Activated CD8-positive, alpha-beta memory T cell treated with anti-CD3 and anti-CD28 coated beads for 1 hour (primary cell): Measurements from ENCODE around the gene SELENOH.

Source experiments
- DNase-seq, 2 donors: peaks; one replicate each; pipeline ENCODE4 v3.0.0-alpha.2; 2020; ENCODE audit warnings: low read depth in 1 of 2; ENCODE audit errors: extremely low read depth in 1 of 2

The SELENOH gene

DNA sequence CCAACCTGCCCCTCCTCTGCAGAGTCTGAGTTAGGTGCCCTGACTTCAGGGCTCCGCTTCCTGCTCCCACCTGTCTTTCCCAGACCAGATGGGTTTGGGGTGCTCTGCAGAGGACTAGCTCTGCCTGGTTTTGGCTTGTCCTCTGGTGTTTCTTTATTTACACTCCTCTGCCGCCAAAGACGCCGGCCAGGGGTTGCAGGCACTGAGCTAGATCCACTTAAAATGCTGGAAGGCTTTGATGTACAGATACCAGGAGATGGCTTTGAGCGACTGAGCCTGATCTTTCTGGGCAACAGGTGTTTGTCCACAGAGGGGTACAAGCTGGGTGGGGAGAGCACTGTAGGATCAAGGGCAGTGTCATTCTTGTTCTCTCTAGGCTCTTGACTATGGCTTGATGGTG, 3.9 kb downstream of the SELENOH start:
- DNase-seq, result no peak

DNA sequence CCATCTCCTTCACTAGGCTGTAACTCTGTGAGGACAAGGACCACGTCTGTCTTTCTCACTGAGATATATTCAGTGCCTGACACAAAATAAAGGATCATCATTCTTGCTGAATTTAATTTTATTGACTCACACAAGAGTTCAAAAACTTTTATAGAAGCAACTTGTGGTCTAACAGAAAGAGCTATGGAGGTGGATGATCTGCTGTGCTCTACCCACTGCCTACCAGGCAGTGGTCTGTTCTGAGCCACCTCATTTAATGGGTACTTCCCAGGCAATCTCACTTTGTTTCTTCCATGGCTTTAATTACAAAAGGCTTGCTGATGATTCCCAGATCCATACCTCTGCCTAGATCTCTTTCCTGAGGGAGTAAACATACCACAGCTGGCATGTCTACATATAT, 5.6 kb downstream of the SELENOH start:
- no peak for DNase-seq

DNA sequence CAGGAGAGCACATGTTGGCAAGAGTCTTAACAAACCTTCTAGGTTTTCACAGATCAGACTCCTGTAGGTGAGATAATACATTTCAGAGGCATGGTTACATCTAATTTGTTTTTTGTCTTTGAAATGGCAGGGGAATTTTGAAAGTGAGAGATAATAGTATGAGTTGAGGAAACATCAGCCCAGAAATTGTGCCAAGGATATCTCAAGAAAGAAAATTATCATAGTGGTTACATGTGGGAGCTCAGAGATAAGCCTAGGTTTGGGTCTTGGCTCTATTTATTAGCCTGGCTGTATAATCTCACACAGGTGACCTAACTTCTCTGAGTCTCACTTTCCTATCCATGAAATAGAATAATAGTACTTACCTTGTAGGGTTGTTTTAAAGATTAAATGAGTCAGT, 9.9 kb downstream of the SELENOH start:
- DNase-seq, result no peak

DNA sequence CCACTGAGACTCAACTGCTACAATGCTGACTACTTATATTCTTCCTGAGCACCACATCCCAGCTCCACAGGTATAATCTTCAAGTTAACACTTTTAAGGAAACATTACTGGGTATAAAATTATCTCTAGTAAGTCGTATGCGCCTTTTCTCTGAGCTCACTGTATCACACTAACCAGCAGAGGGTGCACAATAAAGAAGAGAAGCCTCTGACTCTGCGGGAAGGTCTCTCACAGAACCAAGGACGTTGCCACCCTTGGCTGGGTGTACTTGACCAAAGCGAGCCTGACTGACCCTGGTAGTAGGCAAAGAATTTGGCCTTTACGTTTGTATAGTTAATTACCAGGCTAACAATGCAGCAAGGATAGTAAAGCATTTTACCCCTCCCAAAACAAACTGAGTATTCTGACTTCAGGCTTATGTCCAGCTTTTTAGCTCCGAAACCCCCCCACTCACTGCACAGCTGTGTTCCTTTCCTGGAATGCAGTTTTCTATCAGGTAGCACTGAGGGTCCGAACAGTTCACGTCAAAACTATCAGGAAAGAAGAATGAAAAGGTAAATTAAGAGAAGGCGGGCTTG, 10.5 kb downstream of the SELENOH start, which contains the start of gene BTBD18:
Gene BTBD18 (minus strand): TSS at position 144 of the 578 bp plus-strand sequence. CDS start 631 bp downstream, outside the sequence.
- DNase-seq, result no peak

DNA sequence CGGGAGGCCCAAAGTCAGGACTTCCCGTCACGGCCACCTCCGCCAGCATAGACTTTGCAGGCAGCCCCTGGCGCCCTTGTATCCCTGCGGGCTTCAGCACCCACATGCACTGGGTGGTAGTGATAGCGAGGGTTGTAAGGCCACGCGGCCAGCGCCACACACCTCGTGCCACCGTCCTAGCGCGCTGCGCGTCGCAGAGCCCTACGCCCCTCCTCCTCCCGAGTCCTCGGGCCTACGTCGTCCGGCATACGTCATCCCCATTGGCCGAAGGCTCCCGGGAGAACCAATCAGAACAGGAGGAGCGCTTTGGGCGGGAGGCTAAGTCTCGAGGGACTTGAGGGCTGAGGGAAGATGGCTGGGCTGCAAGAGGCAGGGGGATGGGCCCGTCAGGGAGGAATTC, 11.7 kb downstream of the SELENOH start:
- no peak for DNase-seq

DNA sequence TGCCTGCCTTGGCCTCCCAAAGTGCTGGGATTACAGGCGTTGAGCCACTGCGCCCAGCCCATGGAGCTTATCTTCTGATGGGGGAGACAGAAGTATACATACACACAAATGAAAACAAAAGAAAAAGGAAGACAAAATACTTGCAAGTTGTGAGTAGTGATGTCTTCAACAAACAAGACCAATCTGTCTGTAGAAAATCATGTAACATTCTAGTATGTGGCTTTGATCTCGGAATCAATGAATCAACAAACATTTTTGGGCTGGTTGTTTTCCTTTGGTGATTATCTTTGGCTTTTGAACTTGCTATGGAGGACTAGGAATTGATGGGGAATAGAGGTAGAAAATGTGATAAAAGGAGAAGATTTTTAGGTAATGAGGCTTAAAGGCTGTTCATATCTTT, 16.9 kb downstream of the SELENOH start:
- no peak for DNase-seq

DNA sequence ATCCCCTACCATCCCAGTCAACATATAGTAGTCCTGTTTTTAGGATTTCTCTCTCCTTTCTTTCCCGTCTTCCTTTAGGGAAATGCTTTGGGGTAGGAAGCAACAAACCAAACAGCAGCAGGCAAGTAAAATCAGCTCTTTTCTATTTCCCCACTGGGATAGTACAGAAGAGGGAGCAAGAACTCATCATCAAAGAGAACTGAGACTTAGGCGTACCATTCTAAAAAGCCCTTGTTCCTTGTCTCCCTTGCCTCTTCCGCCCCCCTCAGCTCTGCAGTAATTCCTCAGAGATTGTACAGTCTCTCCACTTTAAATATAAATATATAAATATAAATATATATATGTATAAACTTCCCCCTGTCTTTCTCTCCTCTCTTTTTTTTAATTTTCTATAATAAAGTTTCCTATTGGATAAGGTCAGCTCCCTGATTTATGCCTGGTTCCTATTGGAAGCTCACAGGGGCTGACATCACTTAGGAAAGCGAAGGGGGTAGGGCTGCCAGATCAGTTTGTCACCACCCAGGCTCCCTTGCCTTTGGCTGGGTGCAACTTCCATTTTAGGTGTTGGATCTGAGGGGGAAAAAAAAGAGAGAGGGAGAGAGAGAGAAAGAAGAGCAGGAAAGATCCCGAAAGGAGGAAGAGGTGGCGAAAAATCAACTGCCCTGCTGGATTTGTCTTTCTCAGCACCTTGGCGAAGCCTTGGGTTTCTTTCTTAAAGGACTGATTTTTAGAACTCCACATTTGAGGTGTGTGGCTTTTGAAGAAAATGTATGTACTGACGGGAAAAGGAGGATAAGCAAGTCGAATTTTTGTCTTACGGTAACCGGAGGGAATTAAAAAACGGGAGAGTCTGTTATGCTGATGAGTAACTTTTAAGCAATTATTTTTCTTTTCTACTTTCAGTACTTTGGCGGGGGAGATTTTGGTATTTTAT, 20.3 kb downstream of the SELENOH start, which contains the start of gene CTNND1:
Gene CTNND1 (plus strand): TSS at position 502 of the 934 bp plus-strand sequence. CDS start 29,677 bp downstream, outside the sequence.
- no peak for DNase-seq

DNA sequence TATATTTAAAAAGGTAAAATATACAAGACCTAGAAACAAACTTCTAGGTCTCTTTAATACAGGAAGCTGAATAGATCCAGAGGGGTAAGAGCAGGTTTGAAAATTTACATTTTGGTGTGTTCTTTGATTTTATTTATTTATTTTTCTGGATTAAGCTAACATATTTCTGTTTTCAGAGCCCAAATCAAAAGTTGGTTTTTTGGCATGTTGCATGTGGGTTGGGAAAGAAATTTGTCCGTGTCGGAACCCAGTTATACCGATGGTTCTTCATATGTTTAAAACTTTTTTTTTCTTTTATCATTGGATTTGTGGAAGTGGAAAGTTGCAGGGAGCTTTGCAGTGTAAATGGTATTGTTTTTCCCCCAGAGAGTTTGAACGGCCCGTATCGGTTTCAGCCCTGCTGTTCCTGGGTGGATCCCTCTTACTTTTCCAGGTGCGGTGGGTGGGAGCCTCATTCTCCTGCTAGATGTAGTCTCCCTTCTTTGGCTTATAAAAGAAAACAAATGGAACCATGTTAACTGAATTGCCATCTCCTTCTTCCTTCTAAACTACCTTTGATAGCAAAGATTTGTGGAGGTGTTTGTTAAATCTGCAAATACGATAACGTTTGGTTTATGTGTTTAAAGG, 21.1 kb downstream of the SELENOH start:
- DNase-seq, result no peak

DNA sequence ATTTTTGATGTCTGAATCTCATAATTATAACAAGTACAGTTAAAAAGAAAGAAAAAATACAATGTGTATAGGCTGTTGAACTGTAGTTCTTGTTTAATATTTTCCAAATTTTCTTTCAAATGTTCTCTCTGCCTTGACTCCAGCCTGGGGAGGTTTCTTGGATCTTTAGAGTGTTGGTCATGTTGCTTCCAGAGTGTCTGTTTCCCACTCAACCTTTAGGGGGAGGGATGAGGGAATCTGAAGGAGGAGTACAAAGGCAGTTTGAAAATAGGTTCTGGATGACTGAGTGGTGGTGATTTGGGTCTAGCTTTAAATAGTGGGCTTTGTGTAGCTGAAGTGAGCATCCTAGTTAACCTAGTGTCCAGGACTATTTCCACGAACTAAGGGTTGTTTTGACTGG, 22.3 kb downstream of the SELENOH start:
- no peak for DNase-seq

DNA sequence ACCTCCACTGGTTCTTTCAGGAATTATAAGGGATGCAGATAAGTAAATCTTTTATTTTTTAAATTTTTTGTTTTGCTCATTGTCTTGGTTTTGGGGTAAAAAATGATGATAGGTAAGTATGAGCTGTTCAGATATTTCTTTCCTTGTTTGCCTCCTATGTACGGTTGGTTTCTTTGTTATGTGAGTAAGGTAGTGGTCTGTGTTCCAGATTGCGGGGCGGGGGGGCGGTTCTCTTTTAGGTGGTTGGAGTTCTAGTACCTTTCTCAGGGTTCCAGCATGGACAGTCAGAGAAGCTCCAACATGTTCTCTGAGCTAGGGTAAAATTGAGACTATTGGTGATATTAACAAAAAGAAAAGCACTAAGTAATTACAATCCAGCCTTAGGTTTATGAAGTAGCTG, 22.7 kb downstream of the SELENOH start:
- no peak for DNase-seq

DNA sequence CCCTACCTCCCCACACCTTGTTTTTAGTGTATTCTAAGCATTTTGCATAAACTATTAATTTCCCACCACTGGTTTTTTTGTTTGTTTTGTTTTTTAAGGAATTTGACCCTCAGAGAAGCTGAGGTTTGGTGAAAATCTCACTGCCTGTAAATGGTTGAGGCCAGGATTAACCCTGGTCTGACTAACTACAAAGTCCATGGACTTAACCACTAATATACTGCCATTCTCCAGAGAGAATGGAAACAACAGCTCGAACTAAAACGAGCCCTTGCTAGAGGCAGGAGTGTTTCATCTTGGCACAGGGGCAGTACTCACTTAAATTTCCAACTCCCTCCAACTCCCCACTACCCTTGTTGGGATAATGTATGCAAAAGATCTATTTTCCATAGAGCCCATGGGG, 23.3 kb downstream of the SELENOH start:
- DNase-seq, result no peak

DNA sequence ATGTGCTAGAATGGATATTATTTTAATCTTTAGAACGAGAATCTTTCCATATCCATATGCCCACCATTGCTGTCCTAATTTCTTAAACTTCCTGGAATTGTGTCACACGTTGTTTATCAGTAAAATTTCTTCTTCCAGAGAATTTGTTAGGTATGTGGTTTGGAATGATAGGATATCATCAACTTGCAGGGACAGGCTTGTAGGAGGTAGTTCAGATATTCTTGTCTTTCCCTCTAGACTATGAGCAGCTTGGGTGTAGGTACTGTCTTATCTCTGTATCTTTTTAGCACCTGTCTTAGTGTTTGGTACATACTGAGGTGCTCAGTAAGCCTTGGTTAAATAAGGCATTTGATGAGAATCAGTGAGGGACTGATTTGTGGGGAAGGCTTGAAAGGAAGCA, 23.7 kb downstream of the SELENOH start:
- DNase-seq, result no peak

DNA sequence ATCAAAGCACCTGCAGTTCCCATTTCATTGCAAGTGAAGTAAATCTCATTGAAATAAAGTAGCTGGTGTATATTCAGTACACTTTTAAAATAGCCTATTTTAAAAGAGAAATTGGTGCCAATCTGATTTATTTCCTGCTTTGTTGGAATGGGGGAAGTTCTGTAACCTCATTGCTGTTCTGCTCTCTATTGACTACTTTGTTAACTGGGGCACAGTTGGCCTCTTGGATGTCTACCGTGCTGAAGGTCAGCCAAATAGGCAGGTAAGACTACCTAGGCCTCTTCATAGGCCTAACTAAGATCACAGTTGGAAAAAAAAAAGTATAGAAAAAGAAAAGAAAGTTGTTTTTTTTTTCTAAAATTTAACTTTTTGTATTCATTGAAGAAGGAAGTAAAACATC, 29.5 kb downstream of the SELENOH start:
- DNase-seq, result no peak

DNA sequence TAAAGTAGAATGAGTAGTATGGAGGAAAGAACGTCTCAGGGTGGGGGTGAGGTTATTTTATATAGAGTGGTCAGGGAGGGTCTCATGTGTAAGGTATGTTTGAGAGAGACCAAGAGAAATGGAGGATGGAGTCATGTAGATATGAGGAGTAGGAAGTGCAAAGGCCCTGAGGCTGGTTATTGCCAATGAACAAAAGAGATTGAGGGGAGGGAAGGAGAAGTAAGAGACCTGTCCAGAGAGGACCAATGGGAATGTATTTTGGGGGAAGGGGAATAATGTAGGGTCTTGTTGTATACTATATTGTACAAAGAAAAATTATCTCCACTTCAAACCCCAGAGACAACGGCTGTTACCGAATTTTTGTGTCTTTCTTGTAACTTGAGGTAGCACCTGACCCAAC, 30.1 kb downstream of the SELENOH start:
- DNase-seq, result no peak

DNA sequence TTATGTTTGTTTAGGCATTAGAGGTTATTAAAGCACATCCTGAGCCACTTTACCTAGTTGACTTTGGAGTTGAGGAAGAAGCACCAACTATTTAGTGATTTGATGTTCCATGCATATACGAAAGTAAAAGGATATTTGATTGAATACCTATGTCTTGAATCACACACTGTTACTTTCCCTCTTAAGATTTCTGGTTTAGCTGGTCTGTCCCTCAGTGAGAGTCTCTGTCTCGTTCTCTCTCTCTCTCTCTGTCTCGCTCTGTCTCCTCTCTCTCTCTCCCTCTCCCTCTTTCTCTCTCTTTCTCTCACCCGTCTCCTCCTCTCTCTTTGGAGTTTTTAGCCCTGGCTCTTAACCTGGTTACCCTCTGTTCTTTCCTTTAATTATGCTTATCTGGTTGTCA, 31.3 kb downstream of the SELENOH start:
- no peak for DNase-seq

DNA sequence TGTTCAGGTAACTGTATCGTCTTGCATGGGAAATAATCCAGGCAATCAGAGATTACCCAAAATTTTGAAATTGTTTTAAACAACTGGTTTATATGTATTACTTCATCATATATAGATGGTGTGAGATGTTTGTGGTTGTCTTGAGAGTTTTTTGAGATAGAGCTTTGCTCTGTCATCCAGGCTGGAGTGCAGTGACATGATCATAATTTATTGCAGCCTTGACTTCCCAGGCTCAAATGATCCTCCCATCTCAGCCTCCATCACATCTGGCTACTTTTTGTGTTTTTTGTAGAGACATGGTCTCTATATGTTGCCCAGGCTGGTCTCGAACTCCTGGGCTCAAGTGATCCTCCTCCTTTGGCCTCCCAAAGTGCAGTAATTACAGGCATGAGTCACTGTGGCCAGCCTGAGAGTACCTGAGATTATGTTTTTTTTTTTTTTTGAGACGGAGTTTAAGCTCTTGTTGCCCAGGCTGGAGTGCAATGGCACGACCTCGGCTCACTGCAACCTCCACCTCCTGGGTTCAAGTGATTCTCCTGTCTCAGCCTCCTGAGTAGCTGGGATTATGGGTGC, 31.8 kb downstream of the SELENOH start:
- DNase-seq, result no peak

DNA sequence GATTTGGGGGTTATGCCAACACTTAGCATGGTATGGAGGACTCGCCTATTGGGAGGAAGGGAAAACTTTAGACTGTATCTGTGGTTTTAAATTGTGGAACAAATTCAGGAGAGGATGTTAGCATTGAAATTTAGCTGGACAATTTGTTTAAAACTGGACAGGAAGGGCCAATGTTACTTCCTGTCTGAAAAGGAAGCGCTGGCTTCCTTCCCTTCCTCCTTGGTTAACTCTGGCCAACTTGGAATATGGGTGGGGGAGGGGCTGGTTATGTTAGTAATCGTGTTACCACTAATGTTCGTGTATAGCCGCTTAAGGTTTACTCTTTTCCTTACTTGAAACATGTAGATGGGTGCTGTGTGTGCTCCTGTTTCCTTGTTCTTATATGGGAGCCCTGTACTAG, 34.2 kb downstream of the SELENOH start:
- DNase-seq, result no peak

DNA sequence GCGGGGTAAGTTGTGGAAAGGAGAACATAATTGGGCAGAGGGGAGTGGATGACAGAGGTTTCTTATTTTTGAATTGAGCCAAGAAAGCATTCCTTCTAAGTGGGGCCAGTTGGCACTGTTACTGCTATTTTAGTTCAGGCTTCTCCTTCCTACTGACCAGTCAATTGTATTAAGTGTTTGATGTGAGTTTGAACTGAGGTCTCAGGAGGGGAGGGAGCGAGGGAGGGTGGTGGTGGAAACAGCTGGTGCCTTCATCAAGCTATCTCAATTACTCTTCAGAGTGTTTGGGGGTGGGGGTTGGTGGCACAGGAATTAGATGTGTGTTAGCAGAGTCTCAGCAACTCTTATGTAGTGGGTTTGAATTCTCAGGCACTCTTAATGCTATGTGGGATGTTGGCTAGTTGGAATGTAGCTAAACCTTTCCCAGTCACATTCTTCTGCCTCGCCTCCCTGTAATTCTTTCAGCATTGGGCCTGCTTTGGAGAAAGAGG, 34.8 kb downstream of the SELENOH start:
- DNase-seq, result no peak

DNA sequence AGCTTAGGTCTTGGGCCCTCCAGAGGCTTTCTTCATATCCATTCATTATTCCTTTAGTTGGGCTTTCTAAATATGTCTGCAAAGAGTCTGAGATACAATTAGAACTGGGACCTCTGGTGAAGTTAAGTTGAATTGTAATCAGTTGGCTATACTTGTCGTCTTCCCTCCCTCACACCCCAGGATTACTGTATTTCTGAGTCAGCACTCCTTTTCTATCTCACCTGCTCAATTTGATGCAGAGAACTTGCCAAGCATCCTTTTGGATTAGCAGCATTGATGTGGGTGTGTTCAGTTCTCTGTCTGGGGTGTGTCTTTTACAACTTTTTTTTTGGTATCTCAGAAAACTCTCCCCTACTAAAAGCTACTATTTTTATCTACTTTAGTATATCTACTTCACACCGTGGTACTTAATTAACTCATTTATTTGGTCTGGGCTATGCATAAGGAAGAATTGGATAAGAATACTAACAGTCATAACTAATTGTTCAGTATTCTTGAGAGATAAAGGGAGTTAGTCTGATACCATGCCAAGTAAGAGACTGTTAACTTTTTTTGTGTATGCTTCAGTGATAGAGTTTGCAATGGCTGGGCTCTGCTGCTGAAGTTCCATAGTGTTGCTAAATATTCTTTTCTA, 35.4 kb downstream of the SELENOH start:
- DNase-seq, result no peak

DNA sequence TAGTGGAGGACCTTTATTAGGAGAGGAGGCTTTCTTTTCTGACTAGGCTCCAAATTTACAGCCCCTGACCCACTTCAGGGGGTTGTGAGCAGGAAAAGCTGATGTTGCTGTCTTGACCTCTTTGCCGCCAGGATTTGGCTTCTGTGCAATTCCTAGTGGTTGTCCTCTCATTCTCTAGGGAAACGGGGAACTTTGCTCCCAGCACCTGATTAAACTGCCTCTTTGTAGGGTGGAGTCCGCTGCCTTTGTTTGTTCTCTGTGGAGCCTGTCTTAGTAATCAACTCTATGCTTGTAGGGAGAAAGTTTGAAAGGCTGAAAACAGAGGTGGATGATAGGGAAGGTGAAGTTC, 36.7 kb downstream of the SELENOH start:
- no peak for DNase-seq
